ENCODE results near the gene SNX33. TPM values are rescaled to one million over a fixed set of nuclear protein-coding genes. Genes with fewer than 3 reads are reported as not detected.

The SNX33 gene
- total and polyA plus RNA-seq, 2 of the 13 experiments (the other 11 are each of a cell fraction or from before 2014, with no cell fraction given): 11.0 to 11.6 TPM

GRCh38 chr15:75639191-75639708, 8.5 kb upstream of the SNX33 start (continued):
- TF ChIP-seq KLF15 (CRISPR knock-in tag; IDR thresholded peaks at IDR 0.05; ENCODE audit: borderline replicate concordance) (no peak), BRD4 (CRISPR knock-in tag; IDR thresholded peaks at IDR 0.05) (no peak), ZFY (CRISPR knock-in tag; IDR thresholded peaks at IDR 0.05) (no peak), MLX (CRISPR knock-in tag; IDR thresholded peaks at IDR 0.05) (no peak; the same call in 1 of the 2 replicates), CBX1 (IDR thresholded peaks at IDR 0.05; ENCODE audit: low read depth) (no peak), ZNF337 (CRISPR knock-in tag; IDR thresholded peaks at IDR 0.05; ENCODE audit: borderline replicate concordance, low read depth) (no peak), ZNF740 (CRISPR knock-in tag; IDR thresholded peaks at IDR 0.05) (no peak), HNF1A (IDR thresholded peaks at IDR 0.05; ENCODE audit: low read depth) (no peak), HNF1A (CRISPR knock-in tag; IDR thresholded peaks at IDR 0.05; ENCODE audit: borderline replicate concordance) (no peak), SMC3 (IDR thresholded peaks at IDR 0.05; ENCODE audit: low read length) (no peak), PRPF4 (IDR thresholded peaks at IDR 0.05; ENCODE audit: low read depth, low read length, poor library complexity, severe bottlenecking) (no peak), ZNF597 (CRISPR knock-in tag; IDR thresholded peaks at IDR 0.05) (no peak), ZNF629 (CRISPR knock-in tag; conservative IDR thresholded peaks at IDR 0.05) (peak; percentile 77)
- TF ChIP-seq, protein P1, sequence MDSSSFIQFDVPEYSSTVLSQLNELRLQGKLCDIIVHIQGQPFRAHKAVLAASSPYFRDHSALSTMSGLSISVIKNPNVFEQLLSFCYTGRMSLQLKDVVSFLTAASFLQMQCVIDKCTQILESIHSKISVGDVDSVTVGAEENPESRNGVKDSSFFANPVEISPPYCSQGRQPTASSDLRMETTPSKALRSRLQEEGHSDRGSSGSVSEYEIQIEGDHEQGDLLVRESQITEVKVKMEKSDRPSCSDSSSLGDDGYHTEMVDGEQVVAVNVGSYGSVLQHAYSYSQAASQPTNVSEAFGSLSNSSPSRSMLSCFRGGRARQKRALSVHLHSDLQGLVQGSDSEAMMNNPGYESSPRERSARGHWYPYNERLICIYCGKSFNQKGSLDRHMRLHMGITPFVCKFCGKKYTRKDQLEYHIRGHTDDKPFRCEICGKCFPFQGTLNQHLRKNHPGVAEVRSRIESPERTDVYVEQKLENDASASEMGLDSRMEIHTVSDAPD (CRISPR knock-in tag; IDR thresholded peaks at IDR 0.05): no peak
- TF ChIP-seq, protein P2, sequence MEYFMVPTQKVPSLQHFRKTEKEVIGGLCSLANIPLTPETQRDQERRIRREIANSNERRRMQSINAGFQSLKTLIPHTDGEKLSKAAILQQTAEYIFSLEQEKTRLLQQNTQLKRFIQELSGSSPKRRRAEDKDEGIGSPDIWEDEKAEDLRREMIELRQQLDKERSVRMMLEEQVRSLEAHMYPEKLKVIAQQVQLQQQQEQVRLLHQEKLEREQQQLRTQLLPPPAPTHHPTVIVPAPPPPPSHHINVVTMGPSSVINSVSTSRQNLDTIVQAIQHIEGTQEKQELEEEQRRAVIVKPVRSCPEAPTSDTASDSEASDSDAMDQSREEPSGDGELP (IDR thresholded peaks at IDR 0.05; ENCODE audit: borderline replicate concordance, low read depth): no peak
- TF ChIP-seq, protein P3, sequence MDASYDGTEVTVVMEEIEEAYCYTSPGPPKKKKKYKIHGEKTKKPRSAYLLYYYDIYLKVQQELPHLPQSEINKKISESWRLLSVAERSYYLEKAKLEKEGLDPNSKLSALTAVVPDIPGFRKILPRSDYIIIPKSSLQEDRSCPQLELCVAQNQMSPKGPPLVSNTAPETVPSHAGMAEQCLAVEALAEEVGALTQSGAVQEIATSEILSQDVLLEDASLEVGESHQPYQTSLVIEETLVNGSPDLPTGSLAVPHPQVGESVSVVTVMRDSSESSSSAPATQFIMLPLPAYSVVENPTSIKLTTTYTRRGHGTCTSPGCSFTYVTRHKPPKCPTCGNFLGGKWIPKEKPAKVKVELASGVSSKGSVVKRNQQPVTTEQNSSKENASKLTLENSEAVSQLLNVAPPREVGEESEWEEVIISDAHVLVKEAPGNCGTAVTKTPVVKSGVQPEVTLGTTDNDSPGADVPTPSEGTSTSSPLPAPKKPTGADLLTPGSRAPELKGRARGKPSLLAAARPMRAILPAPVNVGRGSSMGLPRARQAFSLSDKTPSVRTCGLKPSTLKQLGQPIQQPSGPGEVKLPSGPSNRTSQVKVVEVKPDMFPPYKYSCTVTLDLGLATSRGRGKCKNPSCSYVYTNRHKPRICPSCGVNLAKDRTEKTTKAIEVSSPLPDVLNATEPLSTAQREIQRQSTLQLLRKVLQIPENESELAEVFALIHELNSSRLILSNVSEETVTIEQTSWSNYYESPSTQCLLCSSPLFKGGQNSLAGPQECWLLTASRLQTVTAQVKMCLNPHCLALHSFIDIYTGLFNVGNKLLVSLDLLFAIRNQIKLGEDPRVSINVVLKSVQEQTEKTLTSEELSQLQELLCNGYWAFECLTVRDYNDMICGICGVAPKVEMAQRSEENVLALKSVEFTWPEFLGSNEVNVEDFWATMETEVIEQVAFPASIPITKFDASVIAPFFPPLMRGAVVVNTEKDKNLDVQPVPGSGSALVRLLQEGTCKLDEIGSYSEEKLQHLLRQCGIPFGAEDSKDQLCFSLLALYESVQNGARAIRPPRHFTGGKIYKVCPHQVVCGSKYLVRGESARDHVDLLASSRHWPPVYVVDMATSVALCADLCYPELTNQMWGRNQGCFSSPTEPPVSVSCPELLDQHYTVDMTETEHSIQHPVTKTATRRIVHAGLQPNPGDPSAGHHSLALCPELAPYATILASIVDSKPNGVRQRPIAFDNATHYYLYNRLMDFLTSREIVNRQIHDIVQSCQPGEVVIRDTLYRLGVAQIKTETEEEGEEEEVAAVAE (CRISPR knock-in tag; IDR thresholded peaks at IDR 0.05; ENCODE audit: borderline replicate concordance): no peak
